ENCODE measurements around the gene MISP.
"Not testable (repeated sequence)": the region's sequence is repeated elsewhere in the genome, so short reads cannot be mapped to it uniquely, and the experiment has no call there.

MISP gene

DNA sequence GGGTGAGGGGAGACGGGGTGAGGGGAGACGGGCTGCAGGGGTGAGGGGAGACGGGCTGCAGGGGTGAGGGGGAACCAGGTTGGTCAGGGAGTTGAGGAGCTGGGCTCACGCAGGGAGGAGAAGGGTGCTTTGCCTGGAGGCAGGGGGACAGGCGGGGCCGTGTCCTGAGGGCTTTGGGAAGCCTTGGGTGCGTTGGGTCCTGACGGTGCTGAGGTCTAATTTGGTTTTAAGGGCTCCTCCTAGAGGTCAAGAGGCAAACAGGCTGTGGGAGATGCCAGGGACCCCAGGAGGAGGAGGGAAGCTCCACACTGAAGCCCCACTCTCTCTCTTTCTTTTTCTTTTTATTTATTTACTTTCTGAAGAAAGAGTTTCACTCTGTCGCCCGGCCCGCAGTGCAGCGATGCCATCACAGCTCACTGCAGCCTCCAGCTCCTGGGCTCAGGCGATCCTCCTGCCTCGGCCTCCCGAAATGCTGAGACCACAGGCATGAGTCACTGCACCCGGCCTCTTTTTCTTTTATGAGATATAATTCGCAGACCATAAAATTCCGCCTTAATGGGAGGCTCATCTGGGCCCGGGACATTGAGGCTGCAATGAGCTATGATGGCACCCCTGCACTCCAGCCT, 9.3 kb upstream of the MISP start:
- no peaks in the 10 kb centered on the region for H3K4me1 ChIP-seq (ENCODE audit: insufficient read depth, low read length, severe bottlenecking)
- H3K9me3 ChIP-seq (ENCODE audit: low read length): no peaks in the 10 kb centered on the region
- no peaks in the 10 kb centered on the region; the same call in 1 of the 2 replicates for H3K36me3 ChIP-seq (ENCODE audit: insufficient read depth, low read length)
- H3K9ac ChIP-seq (ENCODE audit: low read length): no peak overlapping the region
- H3K27me3 ChIP-seq (ENCODE audit: insufficient read depth, low read length): peaks cover 6% of the 10 kb centered on the region; the same call in 1 of the 2 replicates
- no peak overlapping the region for H3K4me2 ChIP-seq (ENCODE audit: low read length)
- TF ChIP-seq EZH2 (IDR thresholded peaks at IDR 0.05; ENCODE audit: borderline replicate concordance, low read length): no peak
- TF ChIP-seq, protein P1, sequence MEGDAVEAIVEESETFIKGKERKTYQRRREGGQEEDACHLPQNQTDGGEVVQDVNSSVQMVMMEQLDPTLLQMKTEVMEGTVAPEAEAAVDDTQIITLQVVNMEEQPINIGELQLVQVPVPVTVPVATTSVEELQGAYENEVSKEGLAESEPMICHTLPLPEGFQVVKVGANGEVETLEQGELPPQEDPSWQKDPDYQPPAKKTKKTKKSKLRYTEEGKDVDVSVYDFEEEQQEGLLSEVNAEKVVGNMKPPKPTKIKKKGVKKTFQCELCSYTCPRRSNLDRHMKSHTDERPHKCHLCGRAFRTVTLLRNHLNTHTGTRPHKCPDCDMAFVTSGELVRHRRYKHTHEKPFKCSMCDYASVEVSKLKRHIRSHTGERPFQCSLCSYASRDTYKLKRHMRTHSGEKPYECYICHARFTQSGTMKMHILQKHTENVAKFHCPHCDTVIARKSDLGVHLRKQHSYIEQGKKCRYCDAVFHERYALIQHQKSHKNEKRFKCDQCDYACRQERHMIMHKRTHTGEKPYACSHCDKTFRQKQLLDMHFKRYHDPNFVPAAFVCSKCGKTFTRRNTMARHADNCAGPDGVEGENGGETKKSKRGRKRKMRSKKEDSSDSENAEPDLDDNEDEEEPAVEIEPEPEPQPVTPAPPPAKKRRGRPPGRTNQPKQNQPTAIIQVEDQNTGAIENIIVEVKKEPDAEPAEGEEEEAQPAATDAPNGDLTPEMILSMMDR (IDR thresholded peaks at IDR 0.05; ENCODE audit: low read length): no peak; the same call in 1 of the 2 replicates
- H3K9me2 ChIP-seq (ENCODE audit: low read depth, low read length): no peaks in the 10 kb centered on the region
- H4K20me1 ChIP-seq (ENCODE audit: insufficient read depth, low read length): no peaks in the 10 kb centered on the region
- H3K79me2 ChIP-seq (ENCODE audit: insufficient read depth, low read length): no peaks in the 10 kb centered on the region
- H2AFZ ChIP-seq (ENCODE audit: low read length): no peak overlapping the region
- H3K4me3 ChIP-seq (ENCODE audit: low read depth, low read length, poor library complexity, severe bottlenecking): no peak overlapping the region
- no peaks in the 10 kb centered on the region for H3F3A ChIP-seq (ENCODE audit: insufficient read depth, low read length)
- no peak overlapping the region for H3K27ac ChIP-seq (ENCODE audit: low read depth, low read length, poor library complexity, severe bottlenecking)

DNA sequence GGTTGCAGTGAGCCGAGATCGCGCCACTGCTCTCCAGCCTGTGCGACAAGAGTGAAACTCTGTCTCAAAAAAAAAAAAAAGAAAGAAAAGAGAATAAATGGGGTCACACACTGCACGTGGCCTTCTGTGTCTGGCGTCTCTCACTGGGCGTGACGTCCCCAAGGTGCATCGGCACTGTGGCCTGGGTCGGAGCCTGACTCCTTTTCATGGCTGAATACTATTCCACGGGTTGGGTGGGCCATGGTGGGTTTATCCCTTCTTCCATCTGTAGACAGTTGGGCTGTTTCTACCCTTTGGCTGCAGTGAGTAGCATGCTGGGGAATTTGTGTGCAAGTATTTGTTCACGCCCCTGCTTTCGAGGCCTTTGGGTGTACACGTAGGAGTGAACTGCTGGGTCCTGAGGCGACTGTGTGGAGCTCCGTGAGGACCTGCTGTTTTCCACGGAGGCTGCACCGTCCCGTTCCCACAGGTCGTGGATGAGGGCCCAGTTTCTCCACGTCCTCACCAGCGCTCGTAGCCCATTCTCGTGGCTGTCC, 8.3 kb upstream of the MISP start:
- TF ChIP-seq EZH2 (IDR thresholded peaks at IDR 0.05; ENCODE audit: borderline replicate concordance, low read length): no peak
- TF ChIP-seq, protein P1 (IDR thresholded peaks at IDR 0.05; ENCODE audit: low read length): no peak
- Histone ChIP-seq H3K9me3 (ENCODE audit: low read length) (no peaks in the 10 kb centered on the region), H3K4me3 (ENCODE audit: low read depth, low read length, poor library complexity, severe bottlenecking) (no peak overlapping the region), H2AFZ (ENCODE audit: low read length) (no peak overlapping the region), H3K36me3 (ENCODE audit: insufficient read depth, low read length) (no peaks in the 10 kb centered on the region; the same call in 1 of the 2 replicates), H3K9ac (ENCODE audit: low read length) (no peak overlapping the region), H3F3A (ENCODE audit: insufficient read depth, low read length) (no peaks in the 10 kb centered on the region), H3K4me2 (ENCODE audit: low read length) (no peak overlapping the region), H3K27ac (ENCODE audit: low read depth, low read length, poor library complexity, severe bottlenecking) (no peak overlapping the region), H3K27me3 (ENCODE audit: insufficient read depth, low read length) (peaks cover 6% of the 10 kb centered on the region; the same call in 1 of the 2 replicates), H3K9me2 (ENCODE audit: low read depth, low read length) (no peaks in the 10 kb centered on the region), H4K20me1 (ENCODE audit: insufficient read depth, low read length) (no peaks in the 10 kb centered on the region), H3K4me1 (ENCODE audit: insufficient read depth, low read length, severe bottlenecking) (no peaks in the 10 kb centered on the region), H3K79me2 (ENCODE audit: insufficient read depth, low read length) (no peaks in the 10 kb centered on the region)

DNA sequence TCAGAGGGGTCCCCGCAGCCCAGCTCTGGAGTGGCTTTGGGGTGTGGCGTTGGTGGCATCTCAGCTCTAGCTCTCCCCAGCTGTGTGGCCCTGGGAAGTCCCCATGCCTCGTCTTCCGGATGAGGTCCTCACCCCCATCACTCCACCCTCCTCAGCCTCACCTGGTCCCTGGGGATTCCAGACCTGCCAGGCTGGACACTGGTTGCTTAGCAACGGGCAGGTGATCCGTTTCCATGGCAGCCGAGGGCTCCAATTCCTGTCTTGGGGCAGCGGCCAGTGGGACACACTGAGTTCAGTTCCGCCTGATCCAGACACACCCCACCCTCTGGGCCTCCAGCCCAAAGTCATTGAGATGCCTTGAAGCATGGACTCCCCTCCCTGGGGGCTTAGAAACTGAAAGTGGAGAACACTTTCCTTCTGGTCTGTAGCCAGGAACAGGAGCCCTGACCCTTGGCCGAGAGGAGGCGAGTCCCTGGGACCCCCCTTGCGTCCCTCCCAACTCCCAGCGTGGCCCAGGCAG, 7.7 kb upstream of the MISP start:
- H3K9me3 ChIP-seq (ENCODE audit: low read length): no peaks in the 10 kb centered on the region
- no peak overlapping the region for H3K4me3 ChIP-seq (ENCODE audit: low read depth, low read length, poor library complexity, severe bottlenecking)
- no peak overlapping the region for H3K27ac ChIP-seq (ENCODE audit: low read depth, low read length, poor library complexity, severe bottlenecking)
- no peak overlapping the region for H3K9ac ChIP-seq (ENCODE audit: low read length)
- TF ChIP-seq, protein P1 (IDR thresholded peaks at IDR 0.05; ENCODE audit: low read length): no peak
- no peaks in the 10 kb centered on the region for H3K79me2 ChIP-seq (ENCODE audit: insufficient read depth, low read length)
- H3K27me3 ChIP-seq (ENCODE audit: insufficient read depth, low read length): peaks cover 6% of the 10 kb centered on the region; the same call in 1 of the 2 replicates
- H3K4me1 ChIP-seq (ENCODE audit: insufficient read depth, low read length, severe bottlenecking): no peaks in the 10 kb centered on the region
- H3K9me2 ChIP-seq (ENCODE audit: low read depth, low read length): no peaks in the 10 kb centered on the region
- no peak overlapping the region for H3K4me2 ChIP-seq (ENCODE audit: low read length)
- no peaks in the 10 kb centered on the region; the same call in 1 of the 2 replicates for H3K36me3 ChIP-seq (ENCODE audit: insufficient read depth, low read length)
- H2AFZ ChIP-seq (ENCODE audit: low read length): no peak overlapping the region
- H4K20me1 ChIP-seq (ENCODE audit: insufficient read depth, low read length): no peaks in the 10 kb centered on the region
- no peaks in the 10 kb centered on the region for H3F3A ChIP-seq (ENCODE audit: insufficient read depth, low read length)

DNA sequence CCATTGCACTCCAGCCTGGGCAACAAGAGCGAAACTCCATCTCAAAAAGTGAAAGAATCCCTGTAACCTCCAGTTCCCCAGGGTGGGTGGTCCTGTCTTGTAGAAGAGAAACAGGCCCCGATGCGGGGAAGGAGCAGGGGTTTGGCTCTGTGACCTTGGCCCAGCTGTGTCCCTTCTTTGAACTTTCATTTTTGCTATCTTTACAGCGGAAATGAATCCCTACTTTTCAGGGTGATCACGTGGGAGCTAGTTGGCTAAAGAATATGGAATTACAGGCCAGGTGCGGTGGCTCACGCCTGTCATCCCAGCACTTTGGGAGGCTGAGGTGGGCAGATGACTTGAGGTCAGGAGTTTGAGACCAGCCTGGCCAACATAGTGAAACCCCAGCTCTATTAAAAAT, 5.8 kb upstream of the MISP start:
- H3K4me3 ChIP-seq (ENCODE audit: low read depth, low read length, poor library complexity, severe bottlenecking); H3K36me3 ChIP-seq (ENCODE audit: insufficient read depth, low read length); H3K4me2 ChIP-seq (ENCODE audit: low read length); H3K9ac ChIP-seq (ENCODE audit: low read length); H3K79me2 ChIP-seq (ENCODE audit: insufficient read depth, low read length); H3F3A ChIP-seq (ENCODE audit: insufficient read depth, low read length); H3K27me3 ChIP-seq (ENCODE audit: insufficient read depth, low read length); H3K9me3 ChIP-seq (ENCODE audit: low read length); H3K4me1 ChIP-seq (ENCODE audit: insufficient read depth, low read length, severe bottlenecking); H2AFZ ChIP-seq (ENCODE audit: low read length); H3K9me2 ChIP-seq (ENCODE audit: low read depth, low read length); H4K20me1 ChIP-seq (ENCODE audit: insufficient read depth, low read length); H3K27ac ChIP-seq (ENCODE audit: low read depth, low read length, poor library complexity, severe bottlenecking): not testable (repeated sequence)

Measured in OCI-LY1 (cell line).